Thyroid gland (tissue), 4 donors: Measurements from ENCODE around the gene SLC25A20. TPM values are rescaled to one million over a fixed set of nuclear protein-coding genes. Genes with fewer than 3 reads are reported as not detected.

ENCODE experiments used
- DNase-seq, 2 donors: peaks; one replicate each; pipeline ENCODE4 v3.0.0-alpha.2; 2019
- H3K27ac ChIP-seq, 3 donors: fragments of 200-600 bp; sonication (generic); 1 replicate in 2 of 3; 2 replicates in 1 of 3; pipeline ENCODE4 v1.5.1; 2016 to 2019; ENCODE audit warnings: mild to moderate bottlenecking in 1 of 3, moderate library complexity in 1 of 3
- H3K27me3 ChIP-seq: fragments of 200-600 bp; sonication (generic); one replicate; pipeline ENCODE4 v1.5.1; 2019
- H3K36me3 ChIP-seq, 2 donors: fragments of 200-600 bp; sonication (generic); one replicate each; pipeline ENCODE4 v1.5.1; 2016 to 2019
- H3K4me1 ChIP-seq, 2 donors: fragments of 200-600 bp; sonication (generic); one replicate each; pipeline ENCODE4 v1.5.1; 2017 to 2019
- H3K4me3 ChIP-seq, 3 donors: fragments of 200-600 bp; sonication (generic); replicated peaks in 1 of 3; 1 replicate in 2 of 3; 2 replicates in 1 of 3; pipeline ENCODE4 v1.5.1; 2016; ENCODE audit warnings: mild to moderate bottlenecking in 1 of 3
- H3K9me3 ChIP-seq: fragments of 200-600 bp; sonication (generic); one replicate; pipeline ENCODE4 v1.5.1; 2017
- CTCF ChIP-seq, 6 experiments: fragments of 200-600 bp in 3 of 6; fragments of 450-650 bp in 3 of 6; sonication (generic) in 3 of 6; IDR thresholded peaks; one replicate each; pipeline ENCODE4 v1.5.1; 2016 to 2019; ENCODE audit warnings: antibody characterized with exemption in 6 of 6, mild to moderate bottlenecking in 2 of 6, inconsistent platforms in 1 of 6, moderate library complexity in 1 of 6
- POLR2A ChIP-seq, 2 donors: fragments of 450-650 bp; IDR thresholded peaks; one replicate each; pipeline ENCODE4 v1.6.1; 2017; ENCODE audit warnings: antibody characterized with exemption in 2 of 2, mild to moderate bottlenecking in 2 of 2, moderate library complexity in 1 of 2
- WGBS, 2 donors: methylation state at CpG; one replicate each; pipeline ENCODE4 v1.1.5; 2017; 5-methylcytosine and 5-hydroxymethylcytosine counted together
- intact Hi-C: fragments of 100-400 bp; cut with DNase I; formaldehyde crosslinking; loops from one replicate; pipeline ENCODE4 v1.15.1; 2023
- total RNA-seq, 4 donors: library from RNA; depleted of rRNA; stranded (reverse); fragments of >200 nt; gene quantifications; one replicate each; pipeline ENCODE4 v1.2.3, GENCODE V29; 2016

Gene SLC25A20
- total RNA-seq, 4 donors from 2014 or later: 17.6 to 48.0 (median 33.7) TPM

- WGBS, 2 donors: 58 to 61% methylated on average over 15 to 17 of the region's 17 CpGs
- Histone ChIP-seq H3K4me1 (peaks cover 9 to 24% of the 10 kb centered on the region in 2 donors), H3K27ac (peak overlapping the region in 2 of 3 donors; percentile 57 to 73), H3K4me3 (peak overlapping the region; percentile 25 to 74 (median 70)), H3K36me3 (no peaks in the 10 kb centered on the region), H3K9me3 (no peaks in the 10 kb centered on the region), H3K27me3 (no peaks in the 10 kb centered on the region)
- intact Hi-C loops: no loop called here
- TF ChIP-seq CTCF (IDR thresholded peaks at IDR 0.05) (no peak), POLR2A (IDR thresholded peaks at IDR 0.05) (no peak)
- DNase-seq: no peak
Measured at GRCh38 chr3:48897460-48898376, 964 bp downstream of the SLC25A20 start.

GRCh38 chr3:48896936-48897335, 1.7 kb downstream of the SLC25A20 start:
- Histone ChIP-seq H3K9me3 (no peaks in the 10 kb centered on the region), H3K27me3 (no peaks in the 10 kb centered on the region), H3K4me3 (no peak overlapping the region), H3K4me1 (peaks cover 9 to 24% of the 10 kb centered on the region in 2 donors), H3K36me3 (no peaks in the 10 kb centered on the region), H3K27ac (peak overlapping the region in 2 of 3 donors; percentile 6 to 57)
- WGBS, 2 donors: 90 to 97% methylated on average over 2 of the region's 2 CpGs
- intact Hi-C loops: no loop called here
- TF ChIP-seq POLR2A (IDR thresholded peaks at IDR 0.05) (no peak), CTCF (IDR thresholded peaks at IDR 0.05) (no peak)
- no peak for DNase-seq

GRCh38 chr3:48894516-48894915, 4.2 kb downstream of the SLC25A20 start:
- DNase-seq: no peak
- TF ChIP-seq CTCF (IDR thresholded peaks at IDR 0.05) (no peak), POLR2A (IDR thresholded peaks at IDR 0.05) (no peak)
- H3K36me3 ChIP-seq: no peaks in the 10 kb centered on the region
- no peak overlapping the region for H3K4me3 ChIP-seq
- no peaks in the 10 kb centered on the region for H3K9me3 ChIP-seq
- WGBS, 2 donors: 96 to 97% methylated on average over 6 of the region's 6 CpGs
- no peak overlapping the region for H3K27ac ChIP-seq
- H3K27me3 ChIP-seq: no peaks in the 10 kb centered on the region
- peaks cover 9 to 31% of the 10 kb centered on the region in 2 donors for H3K4me1 ChIP-seq
- intact Hi-C loops: no loop called here

- Histone ChIP-seq H3K9me3 (no peaks in the 10 kb centered on the region), H3K4me3 (no peak overlapping the region), H3K27me3 (no peaks in the 10 kb centered on the region), H3K36me3 (no peaks in the 10 kb centered on the region), H3K4me1 (peaks cover 5 to 22% of the 10 kb centered on the region in 2 donors), H3K27ac (no peak overlapping the region)
- 96 to 99% methylated on average over 8 of the region's 8 CpGs for WGBS, 2 donors
- intact Hi-C loops: no loop called here
- DNase-seq: no peak
- TF ChIP-seq CTCF (IDR thresholded peaks at IDR 0.05) (no peak), POLR2A (IDR thresholded peaks at IDR 0.05) (no peak)
Measured at GRCh38 chr3:48891606-48892005, 7.1 kb downstream of the SLC25A20 start.

- intact Hi-C loops: no loop called here
- DNase-seq: no peak
- H3K27ac ChIP-seq: no peak overlapping the region
- peaks cover 5 to 17% of the 10 kb centered on the region in 2 donors for H3K4me1 ChIP-seq
- no peaks in the 10 kb centered on the region for H3K27me3 ChIP-seq
- TF ChIP-seq CTCF (IDR thresholded peaks at IDR 0.05): no peak
- TF ChIP-seq POLR2A (IDR thresholded peaks at IDR 0.05): no peak
- H3K9me3 ChIP-seq: no peaks in the 10 kb centered on the region
- peaks cover 0 to 7% of the 10 kb centered on the region in 2 donors for H3K36me3 ChIP-seq
- no peak overlapping the region for H3K4me3 ChIP-seq
Measured at GRCh38 chr3:48885753-48886152, 12.9 kb downstream of the SLC25A20 start.
